BLaER1 treated with 17β-estradiol and CSF1 and Interleukin-3, amounts not matched to agents 10 nM and 100 nM (cell line): Measurements from ENCODE around the gene C5AR1.
"Not testable (repeated sequence)": the region's sequence is repeated elsewhere in the genome, so short reads cannot be mapped to it uniquely, and the experiment has no call there.

Experiments
- H3K27ac ChIP-seq, 11 experiments: shearing (Covaris generic); formaldehyde crosslinking; 2 replicates each; pipeline ENCODE4 v1.8.1; 2022
- H3K27me3 ChIP-seq, 11 experiments: shearing (Covaris generic); formaldehyde crosslinking; 2 replicates each; pipeline ENCODE4 v1.8.1; 2022
- H3K36me3 ChIP-seq, 11 experiments: shearing (Covaris generic); formaldehyde crosslinking; 2 replicates each; pipeline ENCODE4 v1.8.1; 2022
- H3K4me1 ChIP-seq, 10 experiments: shearing (Covaris generic); formaldehyde crosslinking; 2 replicates each; pipeline ENCODE4 v1.8.1; 2022
- H3K4me2 ChIP-seq, 11 experiments: shearing (Covaris generic); formaldehyde crosslinking; 2 replicates each; pipeline ENCODE4 v1.8.1; 2022
- H3K4me3 ChIP-seq, 10 experiments: shearing (Covaris generic); formaldehyde crosslinking; 2 replicates each; pipeline ENCODE4 v1.8.1; 2022
- H3K9ac ChIP-seq, 11 experiments: shearing (Covaris generic); formaldehyde crosslinking; 2 replicates each; pipeline ENCODE4 v1.8.1; 2022
- H3K9me3 ChIP-seq, 11 experiments: shearing (Covaris generic); formaldehyde crosslinking; replicated peaks in 1 of 11; 2 replicates each; pipeline ENCODE4 v1.8.1; 2022
- H4K20me1 ChIP-seq, 11 experiments: shearing (Covaris generic); formaldehyde crosslinking; 2 replicates each; pipeline ENCODE4 v1.8.1; 2022
- Cebpa-rat ChIP-seq, 11 experiments: shearing (Covaris generic); IDR thresholded peaks; 2 replicates each; pipeline ENCODE4 v1.8.1; 2022

C5AR1 gene

DNA sequence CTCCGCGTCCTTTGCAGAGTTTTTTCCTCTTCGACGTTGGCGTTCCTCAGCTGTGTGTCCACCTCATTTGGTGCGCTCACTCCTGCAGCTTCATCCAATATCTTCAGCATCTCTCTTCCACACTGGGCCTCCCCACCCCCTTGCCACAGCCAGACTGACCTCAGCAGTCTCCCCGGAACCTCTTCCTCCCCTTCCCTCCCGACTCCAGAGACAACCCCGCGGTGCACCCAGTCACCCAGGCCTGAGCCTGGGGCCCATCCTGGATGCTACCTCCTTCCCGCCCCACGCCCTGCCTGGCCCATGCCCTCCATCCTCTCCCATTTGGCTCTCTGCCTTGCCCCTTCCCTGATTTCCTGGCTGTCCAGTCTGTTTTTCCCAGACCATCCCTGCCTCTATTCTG is 14.2 kb downstream of the C5AR1 start:
- Histone ChIP-seq H3K4me2 (peak overlapping the region in 8 of 11 experiments; percentile 42 to 98 (median 86); a peak in 15 of 22 replicates), H3K4me1 (peaks cover 0 to 100% (median 22%) of the 10 kb centered on the region in 10 experiments; a peak in 16 of 20 replicates), H3K9ac (peak overlapping the region in 6 of 11 experiments; percentile 29 to 92 (median 68); a peak in 10 of 22 replicates), H3K27ac (peak overlapping the region in 7 of 11 experiments; percentile 11 to 99 (median 84); a peak in 12 of 22 replicates), H4K20me1 (no peaks in the 10 kb centered on the region), H3K36me3 (peaks cover 0 to 29% (median 0%) of the 10 kb centered on the region in 11 experiments; a peak in 7 of 22 replicates), H3K4me3 (peak overlapping the region in 4 of 10 experiments; percentile 5 to 51 (median 40); a peak in 7 of 20 replicates), H3K27me3 (no peaks in the 10 kb centered on the region), H3K9me3 (peaks cover 0 to 30% (median 5%) of the 10 kb centered on the region in 11 experiments; a peak in 12 of 22 replicates)
- no peak for TF ChIP-seq Cebpa-rat (IDR thresholded peaks at IDR 0.05)

DNA sequence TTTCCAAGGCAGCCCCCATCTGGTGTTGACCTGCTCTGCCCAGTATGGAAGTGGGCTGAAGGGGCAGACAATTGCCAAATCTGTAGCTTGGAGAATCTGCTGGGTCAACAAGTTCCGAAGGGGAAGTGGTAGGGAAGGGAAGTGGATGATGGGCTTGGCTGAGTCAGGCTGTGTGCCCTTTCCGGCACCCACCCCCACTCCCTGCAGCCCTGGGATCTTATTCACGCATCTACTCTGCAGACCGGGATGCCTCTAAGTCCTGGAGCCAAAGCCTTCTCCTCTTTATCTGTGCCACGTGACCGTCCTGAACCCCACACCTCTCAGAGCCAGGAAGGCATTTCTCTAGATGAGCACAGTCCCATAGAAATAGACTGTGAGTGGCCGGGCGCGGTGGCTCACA is 14.8 kb downstream of the C5AR1 start:
- peak overlapping the region in 10 of 11 experiments; percentile 18 to 98 (median 78); a peak in 18 of 22 replicates for H3K4me2 ChIP-seq
- H3K36me3 ChIP-seq: peaks cover 0 to 23% (median 0%) of the 10 kb centered on the region in 11 experiments; a peak in 7 of 22 replicates
- peak overlapping the region in 7 of 11 experiments; percentile 11 to 99 (median 84); a peak in 12 of 22 replicates for H3K27ac ChIP-seq
- peaks cover 0 to 30% (median 5%) of the 10 kb centered on the region in 11 experiments; a peak in 12 of 22 replicates for H3K9me3 ChIP-seq
- no peaks in the 10 kb centered on the region for H4K20me1 ChIP-seq
- H3K4me3 ChIP-seq: peak overlapping the region in 4 of 10 experiments; percentile 24 to 51 (median 40); a peak in 6 of 20 replicates
- no peaks in the 10 kb centered on the region for H3K27me3 ChIP-seq
- H3K9ac ChIP-seq: peak overlapping the region in 6 of 11 experiments; percentile 29 to 92 (median 68); a peak in 9 of 22 replicates
- peak in 4 of 11 experiments; percentile 38 to 73 (median 70); a peak in 7 of 22 replicates for TF ChIP-seq Cebpa-rat (IDR thresholded peaks at IDR 0.05)
- H3K4me1 ChIP-seq: peaks cover 0 to 100% (median 23%) of the 10 kb centered on the region in 10 experiments; a peak in 16 of 20 replicates

GRCh38 chr19:47330466-47330869 is 20.8 kb downstream of the C5AR1 start:
- no peak for TF ChIP-seq Cebpa-rat (IDR thresholded peaks at IDR 0.05)
- Histone ChIP-seq H3K4me2 (peak overlapping the region in 7 of 11 experiments; percentile 33 to 84 (median 73); a peak in 12 of 22 replicates), H3K4me3 (0 out of 20 replicates have a peak overlapping the region, but pooled peaks of 1 of the 10 experiments have one; percentile 13), H3K27ac (peak overlapping the region in 6 of 11 experiments; percentile 21 to 98 (median 96); a peak in 11 of 22 replicates), H3K27me3 (peaks cover 0 to 4% (median 0%) of the 10 kb centered on the region in 11 experiments; a peak in 1 of 22 replicates), H3K4me1 (peaks cover 0 to 98% (median 13%) of the 10 kb centered on the region in 10 experiments; a peak in 14 of 20 replicates), H4K20me1 (no peaks in the 10 kb centered on the region), H3K9ac (peak overlapping the region in 6 of 11 experiments; percentile 34 to 92 (median 84); a peak in 9 of 22 replicates), H3K9me3 (no peaks in the 10 kb centered on the region), H3K36me3 (no peaks in the 10 kb centered on the region)

- peak overlapping the region in 4 of 11 experiments; percentile 94 to 98 (median 98); a peak in 8 of 22 replicates for H3K27ac ChIP-seq
- TF ChIP-seq Cebpa-rat (IDR thresholded peaks at IDR 0.05): no peak
- H3K9me3 ChIP-seq: no peaks in the 10 kb centered on the region
- H3K4me1 ChIP-seq: peaks cover 6 to 98% (median 20%) of the 10 kb centered on the region in 10 experiments
- H3K27me3 ChIP-seq: peaks cover 0 to 4% (median 0%) of the 10 kb centered on the region in 11 experiments; a peak in 1 of 22 replicates
- H3K4me2 ChIP-seq: peak overlapping the region in 5 of 11 experiments; percentile 64 to 84 (median 79); a peak in 9 of 22 replicates
- no peaks in the 10 kb centered on the region for H4K20me1 ChIP-seq
- no peak overlapping the region for H3K4me3 ChIP-seq
- no peaks in the 10 kb centered on the region for H3K36me3 ChIP-seq
- H3K9ac ChIP-seq: peak overlapping the region in 4 of 11 experiments; percentile 80 to 92 (median 89); a peak in 6 of 22 replicates
Measured at GRCh38 chr19:47331490-47331889, 21.8 kb downstream of the C5AR1 start.

- H3K9me3 ChIP-seq: no peaks in the 10 kb centered on the region
- peaks cover 0 to 4% (median 0%) of the 10 kb centered on the region in 11 experiments; a peak in 1 of 22 replicates for H3K27me3 ChIP-seq
- no peak within 1 kb of the TSS for H3K4me3 ChIP-seq
- H3K36me3 ChIP-seq: no peaks in the 10 kb centered on the region
- H4K20me1 ChIP-seq: no peaks in the 10 kb centered on the region
- peak within 1 kb of the TSS in 4 of 11 experiments; percentile 80 to 92 (median 89); a peak in 7 of 22 replicates for H3K9ac ChIP-seq
- H3K4me1 ChIP-seq: peaks cover 10 to 97% (median 25%) of the 10 kb centered on the region in 10 experiments
- H3K27ac ChIP-seq: peak within 1 kb of the TSS in 5 of 11 experiments; percentile 78 to 98 (median 97); a peak in 10 of 22 replicates
- no peak for TF ChIP-seq Cebpa-rat (IDR thresholded peaks at IDR 0.05)
- peak within 1 kb of the TSS in 5 of 11 experiments; percentile 64 to 84 (median 79); a peak in 9 of 22 replicates for H3K4me2 ChIP-seq
Measured at GRCh38 chr19:47331931-47332547, 22.4 kb downstream of the C5AR1 start, which contains the start of gene C5AR2. Gene C5AR2, plus strand, starts transcription at chr19:47332175. Its CDS starts 8,625 bp downstream, at chr19:47340800.

- H3K36me3 ChIP-seq, H3K9me3 ChIP-seq, H3K4me3 ChIP-seq, H3K27me3 ChIP-seq, H4K20me1 ChIP-seq: not testable (repeated sequence)
- peaks cover 10 to 60% (median 19%) of the 10 kb centered on the region in 10 experiments for H3K4me1 ChIP-seq
- H3K4me2 ChIP-seq: peak overlapping the region; percentile 53 to 86 (median 65)
- peak overlapping the region in 7 of 11 experiments; percentile 0 to 67 (median 48); a peak in 11 of 22 replicates for H3K27ac ChIP-seq
- H3K9ac ChIP-seq: peak overlapping the region in 1 of 11 experiments; percentile 41; a peak in 1 of 22 replicates
Measured at GRCh38 chr19:47336765-47337718, 27.4 kb downstream of the C5AR1 start.

DNA sequence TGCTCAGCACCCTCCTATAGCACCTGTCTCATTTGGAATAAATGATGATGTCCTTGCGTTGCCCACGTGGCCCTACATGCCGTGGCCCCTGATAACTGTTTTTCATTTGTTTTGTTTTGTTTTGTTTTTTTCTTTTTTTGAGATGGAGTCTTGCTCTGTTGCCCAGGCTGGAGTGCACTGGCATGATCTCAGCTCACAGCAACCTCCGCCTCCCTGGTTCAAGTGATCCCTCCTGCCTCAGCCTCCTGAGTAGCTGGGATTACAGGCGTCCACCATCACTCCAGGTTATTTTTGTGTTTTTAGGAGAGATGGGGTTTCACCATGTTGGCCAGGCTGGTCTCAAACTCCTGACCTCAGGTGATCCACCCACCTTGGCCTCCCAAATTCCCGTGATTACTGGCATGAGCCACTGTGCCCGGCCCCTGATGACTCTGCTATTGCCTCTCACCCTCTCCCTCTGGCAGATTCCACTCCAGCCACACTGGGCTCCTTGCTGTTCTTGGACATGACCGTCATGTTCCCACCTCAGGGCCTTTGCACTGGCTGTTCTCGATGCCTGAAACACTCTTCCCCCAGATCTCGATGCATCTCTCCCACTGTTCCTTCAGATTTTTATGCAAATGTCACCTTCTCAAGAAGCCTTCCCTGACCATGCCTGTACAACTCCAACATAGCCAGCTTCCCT is 29.7 kb downstream of the C5AR1 start:
- no peaks in the 10 kb centered on the region for H4K20me1 ChIP-seq
- peaks cover 10 to 38% (median 19%) of the 10 kb centered on the region in 10 experiments for H3K4me1 ChIP-seq
- no peak for TF ChIP-seq Cebpa-rat (IDR thresholded peaks at IDR 0.05)
- no peak overlapping the region for H3K27ac ChIP-seq
- no peak overlapping the region for H3K9ac ChIP-seq
- peaks cover 0 to 10% (median 0%) of the 10 kb centered on the region in 11 experiments; a peak in 2 of 22 replicates for H3K36me3 ChIP-seq
- no peak overlapping the region for H3K4me2 ChIP-seq
- H3K4me3 ChIP-seq: no peak overlapping the region
- no peaks in the 10 kb centered on the region for H3K27me3 ChIP-seq
- no peaks in the 10 kb centered on the region for H3K9me3 ChIP-seq
